HG03025 (cell line): ENCODE data around the gene MRPL10.
"Not testable (repeated sequence)": the region's sequence is repeated elsewhere in the genome, so short reads cannot be mapped to it uniquely, and the experiment has no call there.

Experiments used
- ATAC-seq: cut with Tn5 transposase; IDR thresholded peaks from one replicate; pipeline ENCODE4 v1.9.1; 2021; ENCODE audit warnings: mild to moderate bottlenecking, moderate library complexity; ENCODE audit not compliant: unreplicated experiment, low FRiP score

MRPL10 gene

GRCh38 chr17:47801176-47801765 lies 30.1 kb downstream of the MRPL10 start:
- no peak for ATAC-seq

- ATAC-seq: no peak
These were observed 30.7 kb downstream of the MRPL10 start for GRCh38 chr17:47800686-47801085.

GRCh38 chr17:47797797-47798196 lies 33.5 kb downstream of the MRPL10 start:
- ATAC-seq: no peak

- no peak for ATAC-seq
These were observed 38.4 kb downstream of the MRPL10 start for GRCh38 chr17:47792979-47793378.

- no peak for ATAC-seq
These were observed 38.9 kb downstream of the MRPL10 start for GRCh38 chr17:47792457-47792856.

DNA sequence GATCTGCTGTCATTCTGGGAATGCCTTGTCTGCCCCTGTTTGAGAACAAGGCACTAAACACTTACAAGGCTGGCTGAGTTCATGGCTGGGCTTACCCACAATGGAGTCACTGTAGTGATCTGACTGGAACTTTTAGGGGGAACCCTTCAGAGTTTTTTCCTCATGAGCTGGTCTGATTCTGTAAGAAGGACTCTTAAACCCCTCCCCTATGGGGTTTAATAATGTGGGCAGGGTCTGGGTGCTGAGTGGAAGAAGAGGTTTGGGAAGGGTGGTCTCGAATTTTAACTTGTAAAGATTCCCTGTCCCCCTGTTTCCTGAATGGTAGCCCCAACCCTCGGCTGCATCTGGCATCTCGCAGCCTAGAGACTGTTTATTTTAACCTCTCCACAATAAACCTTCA lies 40.3 kb downstream of the MRPL10 start:
- no peak for ATAC-seq

DNA sequence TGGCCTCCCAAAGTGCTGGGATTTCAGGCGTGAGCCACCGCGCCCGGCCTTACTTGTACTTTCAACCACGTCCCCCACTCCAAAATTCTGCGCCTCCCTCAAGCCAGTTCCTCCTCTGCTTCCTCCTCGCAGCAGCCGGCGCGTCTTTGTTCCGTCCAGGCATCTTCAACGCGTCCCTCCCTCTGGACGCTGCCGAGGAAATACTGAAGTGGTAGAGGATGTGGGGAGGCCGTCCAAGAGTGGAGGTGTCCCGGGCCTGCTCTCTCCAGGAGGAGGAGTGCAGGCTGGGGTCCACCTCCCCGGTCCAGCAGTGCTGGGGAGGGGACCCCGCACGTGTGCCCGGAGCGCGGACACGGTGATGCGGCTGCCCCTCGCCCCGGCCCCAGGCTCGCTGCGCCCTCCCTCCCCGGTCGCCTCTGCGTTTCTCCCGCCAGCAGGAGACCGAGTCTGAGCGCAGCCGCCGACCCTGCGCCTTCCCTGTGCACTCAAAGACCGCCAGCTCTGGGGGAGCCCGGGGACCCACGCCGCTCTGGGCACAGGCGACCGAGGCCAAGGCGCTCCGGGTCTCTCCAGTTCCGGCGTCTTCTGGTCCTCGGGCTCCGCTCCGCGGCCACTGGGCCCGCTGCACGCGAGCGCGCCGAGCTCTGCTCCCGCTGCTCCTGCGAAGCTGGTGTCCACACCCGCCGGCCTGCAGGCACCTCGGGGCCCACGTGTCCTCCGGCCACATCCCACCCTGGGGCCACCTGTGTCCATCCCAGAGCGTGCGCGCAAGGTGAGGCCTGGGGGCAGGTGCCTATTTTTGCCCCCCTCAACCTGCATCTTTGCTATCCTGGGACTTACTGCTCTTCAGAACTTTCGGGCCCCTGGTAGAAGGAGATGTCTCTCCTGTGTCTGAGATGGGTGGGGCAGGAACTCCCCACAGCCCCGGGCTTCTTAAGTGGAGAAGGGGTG lies 41.5 kb downstream of the MRPL10 start:
- ATAC-seq: no peak

DNA sequence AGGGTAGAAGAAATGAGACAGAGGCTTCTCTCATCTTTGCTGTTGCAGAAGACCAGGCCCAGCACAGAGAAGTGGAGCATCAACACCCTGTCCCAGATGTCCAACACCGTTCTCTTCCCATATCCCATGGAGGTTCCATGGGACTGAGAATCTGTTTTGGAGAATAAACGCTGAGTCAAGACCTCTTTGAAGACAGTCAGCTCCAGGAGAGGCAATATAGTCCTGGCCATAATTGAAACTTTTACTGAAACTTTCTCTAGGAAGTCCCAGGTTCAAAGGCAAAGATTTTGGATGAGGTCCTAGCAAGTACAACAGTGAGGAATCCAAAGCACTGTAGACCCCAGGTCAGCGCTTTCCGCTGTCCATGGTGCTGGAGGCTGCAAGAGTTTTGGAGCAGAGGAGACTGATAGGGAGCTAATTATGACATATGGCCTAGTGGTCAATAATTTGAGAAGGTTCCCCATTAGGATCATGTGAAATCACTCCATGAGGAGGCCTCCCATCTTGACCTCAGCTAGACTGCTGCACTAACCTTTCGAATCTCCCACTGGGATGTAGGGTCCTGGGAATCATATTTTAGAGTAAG lies 45.7 kb downstream of the MRPL10 start:
- no peak for ATAC-seq

- ATAC-seq: no peak
These were observed 49.9 kb downstream of the MRPL10 start for GRCh38 chr17:47781397-47781796.

- no peak for ATAC-seq
These were observed 53.1 kb downstream of the MRPL10 start for GRCh38 chr17:47778184-47778635.

- ATAC-seq: no peak
These were observed 54.8 kb downstream of the MRPL10 start for GRCh38 chr17:47776330-47777197.

GRCh38 chr17:47774987-47775580 lies 56.3 kb downstream of the MRPL10 start:
- ATAC-seq: no peak

DNA sequence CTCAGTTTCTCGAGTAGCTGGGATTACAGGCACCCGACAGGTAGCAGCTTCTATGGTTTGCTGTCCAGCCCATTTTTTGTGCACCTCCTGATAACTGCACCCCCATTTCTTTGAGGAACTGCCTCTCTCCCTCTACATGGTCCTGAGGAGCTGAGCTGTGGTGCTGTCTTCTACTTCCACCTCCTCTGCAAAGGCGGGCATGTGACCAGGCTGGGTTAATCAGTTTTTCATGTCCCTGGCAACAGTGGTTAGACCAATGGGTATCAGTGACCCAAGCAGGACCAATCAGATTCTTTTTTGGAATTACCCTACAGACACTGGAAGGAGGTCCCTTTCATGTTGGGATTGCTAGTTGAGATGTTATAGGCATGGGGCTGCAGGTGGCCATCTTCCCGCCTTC lies 57.0 kb downstream of the MRPL10 start:
- no peak for ATAC-seq

GRCh38 chr17:47773649-47774048 lies 57.7 kb downstream of the MRPL10 start:
- ATAC-seq: not testable (repeated sequence)
